GM21526 (cell line): ENCODE data around the gene CLTCL1.
"Not testable (repeated sequence)": the region's sequence is repeated elsewhere in the genome, so short reads cannot be mapped to it uniquely, and the experiment has no call there.

Experiments used
- ATAC-seq: cut with Tn5 transposase; IDR thresholded peaks from one replicate; pipeline ENCODE4 v1.9.1; 2021; ENCODE audit warnings: moderate library complexity; ENCODE audit not compliant: unreplicated experiment, low FRiP score

Gene CLTCL1

DNA sequence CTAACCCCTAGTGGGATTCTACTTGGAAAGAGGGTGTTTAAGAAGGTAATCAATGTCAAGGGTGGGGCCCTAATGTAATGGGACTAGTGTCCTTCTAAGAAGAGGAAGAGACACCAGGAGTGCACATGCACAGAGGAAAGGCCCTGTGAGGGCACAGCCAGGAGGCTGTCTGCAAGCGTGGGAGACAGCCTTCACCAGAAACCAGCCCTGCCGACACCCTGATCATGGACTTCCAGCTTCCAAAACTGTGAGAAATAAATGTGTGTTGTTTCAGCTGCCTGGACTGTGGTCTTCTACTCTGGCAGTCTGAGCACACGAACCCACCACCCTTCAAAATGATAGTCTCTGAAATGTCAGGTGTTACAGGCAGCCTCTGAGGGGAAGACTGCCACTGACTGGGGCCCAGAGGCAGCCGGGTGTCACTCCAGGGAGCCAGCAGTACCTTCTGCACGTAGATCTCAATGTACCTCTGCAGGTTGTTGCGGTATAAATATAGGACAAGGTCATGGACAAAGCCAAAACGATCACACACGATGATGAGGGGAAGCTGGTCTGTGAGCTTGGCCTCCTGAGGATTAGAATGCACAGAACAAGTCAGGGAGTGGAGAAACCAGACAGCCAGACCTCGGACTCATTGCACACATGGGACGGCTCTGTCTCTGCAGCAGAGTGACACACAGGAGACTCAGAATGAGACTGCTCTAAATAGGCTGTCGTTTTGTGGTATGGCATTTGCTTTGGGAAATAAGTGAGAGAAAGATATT lies 69.1 kb downstream of the CLTCL1 start:
- no peak for ATAC-seq

DNA sequence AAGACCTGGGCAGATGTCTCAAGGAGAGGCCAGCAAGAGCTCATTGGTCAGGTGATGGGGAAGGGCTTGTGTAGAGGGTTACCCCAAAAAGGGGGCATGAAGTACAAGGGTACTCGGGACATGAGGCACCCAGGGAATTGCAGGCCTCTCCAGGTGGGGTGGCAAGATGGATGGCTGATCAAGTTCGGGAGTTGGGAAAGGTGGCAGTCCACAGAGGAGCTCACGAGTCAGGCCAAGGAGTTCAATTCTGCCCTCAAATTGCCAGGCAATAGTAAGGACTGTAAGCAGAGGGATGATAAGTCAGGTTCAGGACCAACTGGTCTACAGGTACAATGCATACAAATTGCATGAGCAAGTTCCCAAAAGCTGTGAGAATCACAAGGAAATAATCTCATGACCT lies 70.7 kb downstream of the CLTCL1 start:
- no peak for ATAC-seq

DNA sequence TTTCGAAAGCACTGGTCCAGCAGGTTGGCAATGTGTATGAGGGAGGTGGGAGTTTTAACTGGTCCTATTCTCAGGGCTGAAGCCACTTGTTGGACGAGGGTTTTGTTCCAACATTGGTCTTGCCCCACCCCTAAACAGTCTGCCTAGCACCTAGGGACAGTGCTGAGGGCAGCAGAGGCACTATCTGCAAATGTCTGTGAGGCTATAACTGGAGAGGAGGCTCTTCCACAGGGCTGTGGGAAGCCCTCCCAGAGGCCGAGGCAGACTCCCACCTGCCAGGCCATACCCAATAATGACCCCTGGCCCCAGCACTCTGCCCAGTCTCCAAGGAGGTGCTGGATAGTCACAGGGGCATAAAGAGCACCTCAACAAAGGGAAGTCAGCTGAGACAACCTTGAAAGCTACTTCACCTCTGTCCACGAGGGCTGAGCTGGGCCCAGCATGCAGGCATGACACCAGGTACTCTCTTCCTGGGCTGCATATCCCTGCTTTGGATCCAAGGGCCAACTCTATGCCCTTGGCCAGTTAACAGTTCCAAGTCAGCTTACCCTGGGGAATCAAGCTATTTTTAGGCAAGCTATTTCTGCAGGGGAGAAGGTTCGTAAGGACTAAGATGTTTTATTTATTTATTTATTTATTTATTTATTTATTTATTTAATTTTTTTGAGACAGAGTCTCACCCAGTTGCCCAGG lies 72.8 kb downstream of the CLTCL1 start:
- ATAC-seq = no peak

DNA sequence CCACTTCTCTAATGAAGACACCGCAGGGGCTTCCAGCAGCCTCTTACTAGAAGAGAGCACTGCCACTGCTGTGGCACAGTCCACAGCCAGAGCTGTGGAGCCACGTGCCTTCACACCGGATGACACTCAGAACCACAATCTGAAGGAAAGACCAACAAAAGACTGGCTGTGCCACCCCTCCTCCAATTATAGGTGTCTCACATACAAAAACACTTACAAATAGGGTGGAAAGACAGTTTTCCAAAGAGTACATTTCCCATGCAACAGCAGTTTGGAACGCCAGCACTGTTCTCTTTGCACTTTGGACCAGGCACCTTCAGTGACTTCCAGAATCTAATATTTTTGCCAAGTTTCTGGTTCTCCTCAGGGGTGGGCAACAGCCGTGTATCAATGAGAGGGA lies 74.9 kb downstream of the CLTCL1 start:
- no peak for ATAC-seq

DNA sequence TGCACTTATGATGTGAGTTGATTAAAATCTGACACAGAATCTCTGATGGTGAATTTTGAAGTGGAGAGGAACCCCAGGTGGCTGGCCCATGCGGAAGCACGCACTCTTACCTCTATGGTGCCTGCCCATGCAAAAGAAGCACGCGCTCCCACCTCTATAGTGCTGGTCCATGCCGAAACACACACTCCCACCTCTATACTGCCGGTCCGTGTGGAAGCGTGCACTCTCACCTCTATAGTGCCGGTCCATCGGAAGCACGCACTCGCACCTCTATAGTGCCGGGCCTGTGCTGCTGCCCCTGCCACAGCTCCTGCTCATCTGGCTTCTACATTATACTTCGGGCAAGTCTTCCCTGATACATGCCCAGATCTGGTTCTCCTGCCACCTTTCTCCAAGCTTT lies 76.2 kb downstream of the CLTCL1 start:
- no peak for ATAC-seq

DNA sequence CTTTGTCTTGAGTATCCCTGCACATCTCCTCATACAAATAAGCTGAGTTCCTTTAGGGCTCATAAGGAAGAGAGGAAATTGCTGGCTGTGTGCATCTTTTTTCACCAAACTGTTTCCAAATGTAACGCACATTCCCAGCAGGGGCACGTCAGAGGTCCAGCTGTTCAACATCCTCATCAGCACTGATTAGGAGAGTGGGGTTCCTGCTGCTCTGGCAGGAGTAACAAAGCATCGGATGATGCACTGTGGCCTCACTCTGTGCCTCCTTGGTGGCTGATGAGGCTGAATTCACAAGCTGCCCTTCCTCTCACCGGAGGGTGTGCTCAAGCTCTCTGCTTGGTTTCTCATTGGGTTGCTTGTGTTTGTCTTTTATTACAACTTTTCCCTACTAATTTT lies 77.4 kb downstream of the CLTCL1 start:
- ATAC-seq = no peak

DNA sequence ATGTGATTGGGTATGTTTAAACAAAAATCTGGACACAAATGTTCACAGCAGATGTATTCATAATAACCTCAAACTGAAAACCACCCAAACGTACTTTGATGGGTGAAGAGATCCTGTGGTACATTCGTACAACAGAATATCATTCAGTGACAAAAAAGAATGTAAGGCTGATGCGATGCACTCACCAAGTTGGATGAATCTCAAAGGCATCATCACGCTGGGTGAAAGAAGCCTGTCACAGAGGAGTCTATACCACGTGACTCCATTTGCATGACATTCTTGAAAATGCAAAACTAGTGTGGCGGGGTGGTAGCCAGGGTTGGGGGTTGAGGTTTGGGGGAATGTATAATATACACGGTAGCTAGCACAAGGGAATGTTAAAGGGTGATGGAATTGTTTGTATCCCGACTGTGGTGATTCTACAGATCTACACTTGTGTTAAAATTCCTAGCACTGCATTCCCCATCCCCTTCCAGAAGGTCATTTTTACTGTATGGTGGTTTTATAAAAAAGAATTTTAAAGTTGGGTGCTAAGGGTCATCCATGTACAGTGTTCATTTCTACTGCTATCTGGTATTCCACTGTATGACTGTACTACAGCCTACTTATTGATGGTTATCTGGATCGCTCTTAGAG lies 78.0 kb downstream of the CLTCL1 start:
- ATAC-seq = no peak

DNA sequence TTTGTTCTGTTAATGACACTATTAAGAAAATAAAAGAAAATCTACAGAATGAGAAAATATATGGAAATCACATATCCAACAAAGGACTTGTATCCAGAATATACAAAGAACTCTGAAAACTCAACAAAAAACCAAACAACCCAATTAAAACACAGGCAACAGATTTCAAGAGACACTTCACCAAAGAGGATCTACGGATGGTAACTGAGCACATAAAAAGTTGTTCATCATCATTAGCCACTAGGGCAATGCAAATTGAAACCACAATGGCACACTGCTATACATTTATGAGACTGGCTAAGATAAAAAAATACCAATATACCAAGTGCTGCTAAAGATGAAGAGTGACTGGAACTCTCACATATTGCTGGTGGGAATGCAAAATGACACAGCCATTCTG lies 78.5 kb downstream of the CLTCL1 start:
- ATAC-seq = no peak

DNA sequence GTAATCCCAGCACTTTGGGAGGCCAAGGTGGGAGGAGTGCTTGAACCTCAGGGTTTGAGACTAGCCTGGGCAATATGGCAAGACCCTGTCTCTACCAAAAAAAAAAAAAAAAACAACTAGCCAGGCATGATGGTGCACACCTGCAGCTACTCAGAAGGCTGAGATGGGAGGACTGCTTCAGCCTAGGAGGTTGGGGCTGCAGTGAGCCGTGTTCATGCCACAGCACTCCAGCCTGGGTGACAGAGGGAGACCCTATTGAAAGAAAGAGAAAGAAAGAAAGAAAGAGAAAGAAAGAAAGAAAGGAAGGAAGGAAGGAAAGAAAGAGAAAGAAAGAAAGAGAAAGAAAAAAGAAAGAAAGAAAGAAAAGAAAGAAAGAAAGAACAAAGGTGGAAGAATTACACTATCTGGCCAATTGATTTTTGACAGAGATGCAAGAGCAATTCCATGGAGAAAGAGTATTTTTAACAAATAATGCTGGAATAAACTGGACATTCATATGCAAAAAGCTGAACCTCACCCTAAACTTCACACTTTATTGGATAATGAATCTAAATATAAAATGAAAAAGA lies 79.1 kb downstream of the CLTCL1 start:
- ATAC-seq = no peak

DNA sequence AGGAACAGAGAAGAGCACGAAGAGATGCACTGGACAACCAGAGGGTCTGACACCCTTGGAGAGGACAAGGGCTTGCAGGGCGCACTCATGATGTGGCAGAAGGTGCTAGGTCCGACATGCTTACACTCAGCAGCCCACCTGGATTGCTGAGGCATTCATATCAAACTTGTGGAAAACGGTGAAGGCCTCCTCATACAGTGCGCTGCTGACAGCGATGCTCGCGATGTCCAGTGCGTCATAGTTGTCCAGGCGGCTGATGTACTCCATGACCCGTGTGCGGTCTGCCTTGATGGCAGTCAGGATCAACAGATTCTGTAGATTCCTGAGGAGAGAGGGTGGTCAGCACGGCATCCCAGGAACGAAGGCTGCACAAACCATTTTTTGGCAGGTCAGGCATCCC lies 81.3 kb downstream of the CLTCL1 start:
- ATAC-seq = no peak

DNA sequence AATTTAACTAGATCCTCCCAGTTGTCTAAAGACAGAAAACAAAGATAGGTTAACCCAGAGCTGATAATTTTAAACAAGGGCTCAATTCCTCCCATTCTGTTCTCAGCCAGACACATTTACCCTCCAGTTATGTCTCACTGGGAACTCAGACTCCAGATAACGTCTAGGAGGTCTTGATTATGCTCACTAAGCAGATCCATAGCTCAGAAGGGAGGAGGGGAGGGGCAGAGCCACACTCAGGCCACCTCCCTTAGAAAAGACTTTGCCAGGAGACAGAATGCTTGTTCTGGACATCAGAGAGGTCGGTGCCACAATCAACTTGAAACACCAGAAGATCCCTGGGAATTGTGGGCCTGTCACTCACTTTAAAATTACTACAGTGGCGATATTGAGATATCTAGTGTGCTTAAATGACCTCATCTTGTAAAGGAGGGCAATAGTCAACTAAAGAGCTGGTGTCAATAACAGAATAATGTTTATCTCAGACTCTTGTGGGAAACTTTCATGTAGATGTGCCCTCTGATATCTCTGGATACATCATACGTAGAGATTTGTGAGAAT lies 83.2 kb downstream of the CLTCL1 start:
- no peak for ATAC-seq

DNA sequence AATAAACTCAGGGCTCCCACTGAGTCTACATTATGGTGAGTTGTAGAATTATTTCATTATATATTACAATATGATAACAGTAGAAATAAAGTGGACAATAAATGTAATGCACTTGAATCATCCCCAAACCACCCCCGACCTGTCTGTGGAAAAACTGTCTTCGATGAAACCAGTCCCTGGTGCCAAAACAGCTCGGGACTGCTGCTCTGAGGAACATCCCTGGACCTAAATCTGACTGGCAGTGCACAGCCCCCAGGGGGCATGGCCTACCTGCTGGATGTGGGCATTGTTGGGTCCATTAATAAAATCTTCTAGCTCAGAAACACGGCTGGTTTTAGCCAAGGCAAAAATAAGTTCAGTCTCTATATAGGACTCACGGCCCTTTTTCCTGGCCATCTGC lies 83.6 kb downstream of the CLTCL1 start:
- no peak for ATAC-seq

DNA sequence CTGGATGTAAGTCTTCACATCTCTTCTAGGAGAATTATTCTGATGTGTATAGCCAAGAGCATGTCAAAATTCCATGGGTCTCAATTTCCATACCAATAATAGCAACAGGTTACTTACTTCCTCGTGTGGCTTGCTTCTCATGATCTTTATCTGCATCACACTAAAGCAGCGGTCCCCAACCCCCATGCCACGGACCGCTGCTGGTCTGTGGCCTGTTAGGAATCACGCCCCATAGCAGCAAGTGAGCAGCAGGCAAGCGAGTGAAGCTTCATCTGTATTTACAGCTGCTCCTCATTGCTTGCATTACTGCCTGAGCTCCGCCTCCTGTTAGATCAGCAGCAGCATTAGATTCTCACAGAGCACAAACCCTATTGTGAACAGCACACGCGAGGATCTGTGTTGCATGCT lies 84.1 kb downstream of the CLTCL1 start:
- no peak for ATAC-seq

DNA sequence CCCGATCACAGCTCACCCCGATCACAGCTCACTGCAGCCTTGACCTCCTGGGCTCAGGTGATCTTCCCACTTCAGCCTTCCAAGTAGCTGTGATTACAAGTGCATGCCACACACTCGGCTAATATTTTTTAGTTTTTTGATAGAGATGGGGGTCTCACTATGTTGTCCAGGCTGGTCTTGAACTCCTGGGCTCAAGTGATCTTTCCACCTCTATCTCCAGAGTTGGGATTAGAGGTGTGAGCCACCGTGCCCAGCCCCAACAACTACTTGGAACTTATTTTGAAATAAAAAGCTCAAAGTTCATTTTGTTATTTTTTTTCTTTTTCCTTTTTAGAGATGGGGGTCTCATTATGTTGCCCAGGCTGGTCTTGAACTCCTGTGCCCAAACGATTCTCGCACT lies 85.2 kb downstream of the CLTCL1 start:
- ATAC-seq = no peak

DNA sequence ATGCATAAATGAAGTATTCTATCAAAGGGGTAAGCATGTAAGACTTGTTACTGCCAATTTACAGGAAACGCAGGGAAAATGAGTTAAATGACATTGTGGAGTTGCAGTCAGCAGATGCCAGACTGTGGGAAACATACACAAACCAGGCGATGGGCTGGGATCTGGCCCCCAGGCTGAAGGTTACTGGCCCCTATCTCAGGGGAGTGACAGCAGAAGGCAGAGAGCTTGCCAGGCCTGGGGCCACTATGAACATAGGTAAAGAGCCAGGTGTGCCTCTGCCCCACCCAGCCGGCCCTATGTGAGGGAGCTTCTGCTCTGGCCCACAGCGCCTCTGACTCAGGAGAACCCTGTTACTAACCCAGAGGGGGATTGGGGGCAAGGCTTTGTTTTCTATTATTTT lies 86.9 kb downstream of the CLTCL1 start:
- ATAC-seq = no peak

DNA sequence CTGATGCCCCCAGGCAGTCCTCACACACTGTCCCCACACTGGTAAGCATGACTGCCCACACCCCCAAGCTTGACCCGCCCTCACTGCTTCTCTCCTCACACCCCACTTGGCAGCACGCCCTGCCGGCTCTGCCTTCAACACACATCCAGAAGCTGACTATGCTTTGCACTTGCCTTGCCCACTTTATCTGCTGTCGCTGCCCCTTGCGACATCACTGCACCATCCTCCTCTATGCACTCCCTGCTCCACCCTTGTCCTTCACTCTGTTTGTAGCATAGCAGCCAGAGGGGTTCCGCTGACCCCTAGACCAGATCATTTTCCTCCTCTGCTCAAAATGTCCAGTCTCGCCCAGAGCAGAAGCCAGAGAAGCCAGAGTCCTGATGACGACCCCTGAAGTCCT lies 87.7 kb downstream of the CLTCL1 start:
- ATAC-seq = no peak

DNA sequence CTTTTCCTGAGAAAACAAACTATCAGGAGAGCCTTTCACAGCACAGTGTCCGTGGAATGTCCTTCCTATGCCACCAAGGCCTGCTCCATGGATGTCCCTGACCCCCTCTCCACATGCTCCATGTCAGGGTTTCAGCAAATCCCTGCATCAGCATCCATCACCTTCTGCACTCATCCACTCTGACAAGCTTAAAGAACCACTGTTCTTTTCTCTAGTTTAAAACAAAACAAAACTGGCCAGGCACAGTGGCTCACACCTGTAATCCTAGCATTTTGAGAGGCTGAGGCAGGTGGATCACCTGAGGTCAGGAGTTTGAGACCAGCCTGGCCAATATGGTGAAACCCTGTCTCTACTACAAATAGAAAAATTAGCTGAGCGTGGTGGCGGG lies 88.7 kb downstream of the CLTCL1 start:
- not testable (repeated sequence) for ATAC-seq

DNA sequence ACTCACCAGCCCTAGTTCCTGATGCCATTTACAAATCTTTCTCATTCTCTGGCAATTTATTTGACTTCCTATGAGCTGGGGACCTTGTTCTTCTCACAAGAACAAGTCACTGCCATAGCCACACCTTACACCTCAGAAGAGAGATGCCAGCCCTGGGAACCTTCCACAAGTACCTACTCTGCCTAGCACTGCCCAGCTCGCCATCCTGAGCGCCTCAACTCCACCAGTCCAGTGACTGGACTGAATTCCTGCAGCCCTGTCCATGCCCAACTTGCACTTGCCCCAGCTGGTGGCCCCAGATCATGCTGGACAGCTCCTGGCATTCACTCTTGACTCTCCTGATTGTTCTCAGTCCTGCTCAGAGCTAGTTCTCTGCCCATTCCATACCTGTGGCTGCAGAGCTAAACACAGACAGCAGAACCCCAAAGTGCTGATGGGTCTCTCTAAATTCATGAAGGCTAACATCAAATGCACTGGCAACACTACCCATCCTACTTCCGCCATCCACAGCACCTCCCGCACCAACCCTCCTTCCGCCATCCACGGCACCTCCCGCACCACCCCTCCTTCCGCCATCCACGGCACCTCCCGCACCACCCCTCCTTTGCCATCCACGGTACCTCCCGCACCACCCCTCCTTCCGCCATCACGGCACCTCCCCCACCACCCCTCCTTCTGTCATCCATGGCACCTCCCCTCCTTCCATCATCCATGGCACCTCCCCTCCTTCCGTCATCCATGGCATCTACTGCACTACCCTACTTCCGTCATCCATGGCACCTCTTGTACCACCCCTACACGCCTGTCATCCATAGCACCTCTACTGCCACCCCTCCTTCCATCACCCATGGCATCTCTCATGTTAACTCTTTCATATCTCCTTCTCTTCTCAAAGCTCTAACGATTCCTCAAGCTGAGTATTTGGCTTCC lies 89.4 kb downstream of the CLTCL1 start:
- no peak for ATAC-seq

DNA sequence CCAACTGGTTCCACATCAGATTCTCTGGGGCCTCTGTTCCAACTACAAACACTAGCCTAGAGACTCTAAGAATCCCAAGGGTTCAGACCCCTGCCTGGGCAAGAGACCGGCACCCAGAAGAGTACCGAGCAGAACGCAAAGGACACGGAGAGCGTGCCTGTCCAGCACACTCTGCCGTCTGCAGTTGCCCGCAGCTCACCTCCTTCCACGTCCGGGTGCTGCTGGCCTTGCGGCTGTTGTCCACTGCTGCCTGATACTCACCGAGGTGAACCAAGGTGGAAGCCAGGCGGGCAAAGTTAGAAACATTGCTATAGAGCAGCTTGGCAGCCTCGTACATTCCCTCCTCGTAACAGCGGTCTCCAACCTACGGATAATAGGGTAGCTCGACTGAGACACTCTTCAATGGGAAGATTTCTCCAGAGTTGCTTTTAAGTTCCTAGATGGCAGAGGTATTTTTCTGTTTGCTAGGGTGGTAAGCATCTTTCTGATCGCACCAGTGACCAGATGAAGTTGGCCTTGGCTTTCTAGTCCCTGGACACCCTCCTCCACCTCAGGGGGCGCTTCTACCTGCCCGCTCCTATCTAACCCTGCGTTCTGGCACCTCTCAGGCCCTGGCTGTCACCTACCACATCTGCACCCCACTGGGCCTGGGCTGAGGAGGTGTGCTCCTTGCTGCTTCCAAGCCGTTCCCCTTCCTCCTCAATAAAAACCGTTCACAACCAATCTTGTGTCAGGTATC lies 90.2 kb downstream of the CLTCL1 start:
- ATAC-seq = no peak

DNA sequence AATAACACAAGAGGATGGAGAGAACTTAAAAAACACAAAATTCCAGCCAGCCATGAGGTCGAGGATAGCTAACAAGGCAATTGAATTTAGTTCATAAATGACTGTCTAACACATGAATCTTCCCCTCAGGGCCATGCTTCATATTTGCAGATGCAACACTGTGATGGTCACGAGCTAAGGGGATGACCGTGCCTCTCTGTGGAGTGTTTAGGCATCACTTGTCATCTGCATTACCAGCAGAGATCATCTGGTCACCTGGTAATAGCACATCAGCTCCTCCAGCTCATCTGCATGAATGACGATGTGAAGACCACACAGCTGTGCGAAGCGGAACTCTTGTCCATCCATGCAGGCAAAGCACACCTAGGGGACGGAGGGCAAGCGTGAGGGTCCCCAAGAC lies 92.0 kb downstream of the CLTCL1 start:
- ATAC-seq = no peak
